K562 (cell line): ENCODE results near the gene CMTM8. TPM values are rescaled to one million over a fixed set of nuclear protein-coding genes. Genes with fewer than 3 reads are reported as not detected.

Source experiments
- ATAC-seq: fragments of 200-7000 bp; cut with Tn5 transposase; 3 replicates; pipeline ENCODE4 v1.9.1; 2020; ENCODE audit warnings: moderate library complexity
- BruUV-seq: library from RNA; stranded (reverse); fragments of 400-500 nt; replicated peaks from 2 replicates; lab custom pipeline; 2021; lab: Mats Ljungman, UMichigan
- CTCF ChIA-PET: fragments of 300-600 bp; formaldehyde crosslinking; extraction: SDS; loops from one replicate; lab custom pipeline; 2021; ENCODE audit warnings: low intra/inter-chr PET ratio; lab: Yijun Ruan, JAX
- POLR2A ChIA-PET: fragments of 300-600, 350-650 bp; sonication (Branson Sonifier 250); formaldehyde crosslinking; extraction: SDS; loops from one replicate; lab custom pipeline; 2021; ENCODE audit warnings: antibody characterized with exemption, inconsistent platforms; lab: Yijun Ruan, JAX
- DNase-seq, 4 experiments: peaks; one replicate each; pipeline versions ENCODE4 v3.0.0 to v3.0.0-alpha.2; 2011 to 2018; ENCODE audit warnings: low spot score in 3 of 4, mixed read lengths in 3 of 4; ENCODE audit errors: extremely low read depth in 1 of 4
- FAIRE-seq: peaks from 2 replicates; lab custom pipeline; 2011; peaks lifted over from hg19 to GRCh38; lab: Jason Lieb, UNC
- H2AFZ ChIP-seq: 2 replicates; pipeline ENCODE4 v1.6.0; 2011; ENCODE audit warnings: low read depth, low read length, control low read depth, inconsistent platforms
- H3K27ac ChIP-seq: fragments of 200-600 bp; 3 replicates; pipeline ENCODE4 v1.8.0; 2011; ENCODE audit warnings: low read depth, mild to moderate bottlenecking, control low read depth, inconsistent platforms, low read length, moderate library complexity, mixed read lengths; ENCODE audit errors: extremely low read depth
- H3K27me3 ChIP-seq, 2 experiments: fragments of 300-600 bp in 1 of 2; 2 replicates in 1 of 2; 3 replicates in 1 of 2; pipeline versions ENCODE4 v1.6.0 to v1.8.0; 2011; ENCODE audit warnings: inconsistent platforms in 2 of 2, low read length in 2 of 2, mild to moderate bottlenecking in 1 of 2, mixed read lengths in 1 of 2, moderate library complexity in 1 of 2; ENCODE audit not compliant: control insufficient read depth in 2 of 2, insufficient read depth in 2 of 2
- H3K36me3 ChIP-seq: fragments of 300-600 bp; 3 replicates; pipeline ENCODE4 v1.8.0; 2011; ENCODE audit warnings: mild to moderate bottlenecking, low read length, inconsistent platforms; ENCODE audit not compliant: control insufficient read depth, insufficient read depth
- H3K4me1 ChIP-seq, 2 experiments: fragments of 200-600 bp in 1 of 2; replicated peaks in 1 of 2; 2 replicates in 1 of 2; 3 replicates in 1 of 2; pipeline versions ENCODE4 v1.5.1 to v1.8.0; 2011; ENCODE audit warnings: inconsistent platforms in 2 of 2, low read length in 2 of 2, mild to moderate bottlenecking in 1 of 2, mixed read lengths in 1 of 2, moderate library complexity in 1 of 2; ENCODE audit not compliant: control insufficient read depth in 2 of 2, insufficient read depth in 2 of 2
- H3K4me2 ChIP-seq: 2 replicates; pipeline ENCODE4 v1.6.1; 2011; ENCODE audit warnings: low read length, control low read depth, inconsistent platforms, mixed read lengths; ENCODE audit not compliant: insufficient read depth
- H3K4me3 ChIP-seq: fragments of 200-600 bp; sonication (generic), shearing (Covaris generic); 2 replicates; pipeline ENCODE4 v1.5.1; 2016; ENCODE audit warnings: control low read depth, inconsistent platforms
- H3K79me2 ChIP-seq: fragments of 200-600 bp; 3 replicates; pipeline ENCODE4 v1.8.0; 2011; ENCODE audit warnings: low read length, inconsistent platforms; ENCODE audit not compliant: control insufficient read depth, insufficient read depth
- H3K9ac ChIP-seq, 2 experiments: 2 replicates each; pipeline versions ENCODE4 v1.6.0 to v1.6.1; 2011; ENCODE audit warnings: low read depth in 2 of 2, low read length in 2 of 2, control low read depth in 1 of 2, inconsistent platforms in 1 of 2, mild to moderate bottlenecking in 1 of 2, mixed read lengths in 1 of 2; ENCODE audit not compliant: insufficient read depth in 1 of 2
- H3K9me1 ChIP-seq: one replicate; pipeline ENCODE4 v1.6.0; 2011; ENCODE audit warnings: inconsistent platforms, mild to moderate bottlenecking, low read length, moderate library complexity; ENCODE audit not compliant: control insufficient read depth, insufficient read depth
- H3K9me3 ChIP-seq: replicated peaks from 2 replicates; pipeline ENCODE4 v1.5.1; 2011; ENCODE audit warnings: low read depth, low read length, inconsistent platforms; ENCODE audit not compliant: control insufficient read depth, insufficient read depth
- H4K20me1 ChIP-seq: replicated peaks from 2 replicates; pipeline ENCODE4 v1.6.1; 2011; ENCODE audit warnings: low read length, inconsistent platforms, mixed read lengths; ENCODE audit not compliant: control insufficient read depth, insufficient read depth
- ADNP ChIP-seq: fragments of 200-800 bp; sonication (Bioruptor generic); IDR thresholded peaks from 2 replicates; pipeline ENCODE4 v1.6.1; 2016; ENCODE audit warnings: missing genetic modification characterization, missing compliant biosample characterization
- ARHGAP35 ChIP-seq: fragments of 450-650 bp; IDR thresholded peaks from 2 replicates; pipeline ENCODE4 v1.6.1; 2018; ENCODE audit not compliant: partially characterized antibody
- HDAC1 ChIP-seq, 2 experiments: fragments of 450-650 bp; IDR thresholded peaks; 2 replicates each; pipeline ENCODE4 v1.6.1; 2016 to 2017; ENCODE audit warnings: inconsistent platforms in 1 of 2, mild to moderate bottlenecking in 1 of 2, moderate library complexity in 1 of 2
- KHSRP ChIP-seq: fragments of 450-650 bp; IDR thresholded peaks from 2 replicates; pipeline ENCODE4 v1.6.1; 2017
- POLR2H ChIP-seq: IDR thresholded peaks from 2 replicates; pipeline ENCODE4 v1.6.1; 2016; ENCODE audit warnings: missing genetic modification characterization, low read depth, mild to moderate bottlenecking, control low read depth, missing compliant biosample characterization, moderate library complexity
- TFAM ChIP-seq: fragments of 250-450 bp; sonication (Bioruptor Pico); conservative IDR thresholded peaks from 2 replicates; pipeline ENCODE4 v1.5.0; 2021; ENCODE audit warnings: mild to moderate bottlenecking, moderate library complexity
- ZNF134 ChIP-seq: fragments of 250-450 bp; sonication (Bioruptor Pico); conservative IDR thresholded peaks from 2 replicates; pipeline ENCODE4 v1.4.0; 2020
- WGBS: fragments of 100-300 bp; shearing (Covaris generic); methylation state at CpG from one replicate; pipeline ENCODE4 v1.1.6; 2016; ENCODE audit warnings: low coverage, mixed read lengths; ENCODE audit not compliant: insufficient coverage; ENCODE audit errors: missing lambda C conversion rate; 5-methylcytosine and 5-hydroxymethylcytosine counted together
- in situ Hi-C: fragments of 300-500 bp; cut with MboI; formaldehyde crosslinking; loops from 4 replicates; pipeline ENCODE4 v1.15.0; 2018; ENCODE audit warnings: inconsistent platforms, mixed read lengths
- intact Hi-C: fragments of 100-400 bp; cut with micrococcal nuclease; formaldehyde crosslinking; loops from 2 replicates; pipeline ENCODE4 v1.14.2; 2022
- polyA plus RNA-seq, 8 experiments: library from polyadenylated mRNA; depleted of rRNA in 4 of 8; stranded (reverse) in 5 of 8; unstranded in 3 of 8; fragments of >200 nt; fragmentation: Nextera tagmentation in 2 of 8; fragmentation: Illumina TruSeq in 1 of 8; extraction: Ambion mirVana in 2 of 8; extraction: Trizol in 1 of 8; gene quantifications; 2 replicates each; pipeline versions ENCODE4 v1.2.1 to v1.2.3, GENCODE V29; 2011 to 2014; ENCODE audit warnings: inconsistent platforms in 1 of 8, missing spikeins in 1 of 8
- total RNA-seq, 7 experiments: library from RNA; depleted of rRNA in 6 of 7; stranded (reverse); fragments of >200 nt in 6 of 7; fragmentation: Illumina TruSeq in 2 of 7; extraction: Trizol in 2 of 7; gene quantifications; 2 replicates each; pipeline versions ENCODE4 v1.2.1 to v1.2.3, GENCODE V29; 2011 to 2021; ENCODE audit warnings: low replicate concordance in 1 of 7
- TF ChIP-seq, protein P1 (sequence below): fragments of 450-650 bp; formaldehyde crosslinking; IDR thresholded peaks from 2 replicates; pipeline ENCODE4 v1.4.0; 2020; ENCODE audit warnings: mild to moderate bottlenecking, moderate library complexity
- TF ChIP-seq, protein P2 (sequence below): fragments of 250-450 bp; sonication (Bioruptor Pico); IDR thresholded peaks from 2 replicates; pipeline ENCODE4 v1.4.0; 2020; ENCODE audit warnings: mild to moderate bottlenecking, moderate library complexity, borderline replicate concordance
- TF ChIP-seq, protein P3 (sequence below): fragments of 250-450 bp; sonication (Bioruptor Pico); IDR thresholded peaks from 2 replicates; pipeline ENCODE4 v1.8.0; 2022; ENCODE audit warnings: moderate library complexity, mild to moderate bottlenecking, inconsistent platforms

CMTM8 gene
- total and polyA plus RNA-seq, 9 of the 15 experiments (the other 6 are each of a cell fraction or from before 2014, with no cell fraction given): not detected

- no peaks in the 10 kb centered on the region for H3K4me1 ChIP-seq
- 5% methylated on average over 10 of the region's 10 CpGs for WGBS
- no peak overlapping the region for H3K4me3 ChIP-seq
- no TSS peak for BruUV-seq
- no peak for ATAC-seq
- POLR2A ChIA-PET: interaction anchor here (1.1 kb wide), 1 partner anchor 17 kb away, joined by 3 read pairs; no protein-coding TSS in a partner anchor
- H3K9ac ChIP-seq: no peak overlapping the region
- no peaks in the 10 kb centered on the region for H3K79me2 ChIP-seq
- no peak for FAIRE-seq
- H3K9me1 ChIP-seq: no peaks in the 10 kb centered on the region
- H3K9me3 ChIP-seq: no peaks in the 10 kb centered on the region
- TF ChIP-seq POLR2H (tag) (no peak), ADNP (tag) (no peak), ARHGAP35 (no peak), KHSRP (no peak), HDAC1 (IDR thresholded peaks at IDR 0.05) (no peak), ZNF134 (CRISPR knock-in tag) (no peak), TFAM (CRISPR knock-in tag) (no peak)
- TF ChIP-seq, protein P1, sequence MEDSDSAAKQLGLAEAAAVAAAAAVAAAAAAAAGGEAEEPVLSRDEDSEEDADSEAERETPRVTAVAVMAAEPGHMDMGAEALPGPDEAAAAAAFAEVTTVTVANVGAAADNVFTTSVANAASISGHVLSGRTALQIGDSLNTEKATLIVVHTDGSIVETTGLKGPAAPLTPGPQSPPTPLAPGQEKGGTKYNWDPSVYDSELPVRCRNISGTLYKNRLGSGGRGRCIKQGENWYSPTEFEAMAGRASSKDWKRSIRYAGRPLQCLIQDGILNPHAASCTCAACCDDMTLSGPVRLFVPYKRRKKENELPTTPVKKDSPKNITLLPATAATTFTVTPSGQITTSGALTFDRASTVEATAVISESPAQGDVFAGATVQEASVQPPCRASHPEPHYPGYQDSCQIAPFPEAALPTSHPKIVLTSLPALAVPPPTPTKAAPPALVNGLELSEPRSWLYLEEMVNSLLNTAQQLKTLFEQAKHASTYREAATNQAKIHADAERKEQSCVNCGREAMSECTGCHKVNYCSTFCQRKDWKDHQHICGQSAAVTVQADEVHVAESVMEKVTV: no peak
- TF ChIP-seq, protein P2, sequence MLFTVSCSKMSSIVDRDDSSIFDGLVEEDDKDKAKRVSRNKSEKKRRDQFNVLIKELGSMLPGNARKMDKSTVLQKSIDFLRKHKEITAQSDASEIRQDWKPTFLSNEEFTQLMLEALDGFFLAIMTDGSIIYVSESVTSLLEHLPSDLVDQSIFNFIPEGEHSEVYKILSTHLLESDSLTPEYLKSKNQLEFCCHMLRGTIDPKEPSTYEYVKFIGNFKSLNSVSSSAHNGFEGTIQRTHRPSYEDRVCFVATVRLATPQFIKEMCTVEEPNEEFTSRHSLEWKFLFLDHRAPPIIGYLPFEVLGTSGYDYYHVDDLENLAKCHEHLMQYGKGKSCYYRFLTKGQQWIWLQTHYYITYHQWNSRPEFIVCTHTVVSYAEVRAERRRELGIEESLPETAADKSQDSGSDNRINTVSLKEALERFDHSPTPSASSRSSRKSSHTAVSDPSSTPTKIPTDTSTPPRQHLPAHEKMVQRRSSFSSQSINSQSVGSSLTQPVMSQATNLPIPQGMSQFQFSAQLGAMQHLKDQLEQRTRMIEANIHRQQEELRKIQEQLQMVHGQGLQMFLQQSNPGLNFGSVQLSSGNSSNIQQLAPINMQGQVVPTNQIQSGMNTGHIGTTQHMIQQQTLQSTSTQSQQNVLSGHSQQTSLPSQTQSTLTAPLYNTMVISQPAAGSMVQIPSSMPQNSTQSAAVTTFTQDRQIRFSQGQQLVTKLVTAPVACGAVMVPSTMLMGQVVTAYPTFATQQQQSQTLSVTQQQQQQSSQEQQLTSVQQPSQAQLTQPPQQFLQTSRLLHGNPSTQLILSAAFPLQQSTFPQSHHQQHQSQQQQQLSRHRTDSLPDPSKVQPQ (CRISPR knock-in tag): no peak
- TF ChIP-seq, protein P3, sequence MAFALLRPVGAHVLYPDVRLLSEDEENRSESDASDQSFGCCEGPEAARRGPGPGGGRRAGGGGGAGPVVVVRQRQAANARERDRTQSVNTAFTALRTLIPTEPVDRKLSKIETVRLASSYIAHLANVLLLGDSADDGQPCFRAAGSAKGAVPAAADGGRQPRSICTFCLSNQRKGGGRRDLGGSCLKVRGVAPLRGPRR (CRISPR knock-in tag): no peak
- no peaks in the 10 kb centered on the region for H3K36me3 ChIP-seq
- peaks cover 3 to 35% of the 10 kb centered on the region in 2 experiments; a peak in 3 of 5 replicates for H3K27me3 ChIP-seq
- no peaks in the 10 kb centered on the region for H4K20me1 ChIP-seq
- intact Hi-C loops: no loop called here
- in situ Hi-C loops: no loop called here
- no peak overlapping the region for H2AFZ ChIP-seq
- no peak overlapping the region for H3K27ac ChIP-seq
- DNase-seq: no peak
- CTCF ChIA-PET: no interaction called here
- no peak overlapping the region for H3K4me2 ChIP-seq
Observed at GRCh38 chr3:32200992-32201758, 37.3 kb upstream of the CMTM8 start.
